Measurements from ENCODE around the gene APBB1IP. TPM values are rescaled to one million over a fixed set of nuclear protein-coding genes. Genes with fewer than 3 reads are reported as not detected.

The APBB1IP gene
- total RNA-seq, 1 experiment from 2014 or later, result not detected

DNA sequence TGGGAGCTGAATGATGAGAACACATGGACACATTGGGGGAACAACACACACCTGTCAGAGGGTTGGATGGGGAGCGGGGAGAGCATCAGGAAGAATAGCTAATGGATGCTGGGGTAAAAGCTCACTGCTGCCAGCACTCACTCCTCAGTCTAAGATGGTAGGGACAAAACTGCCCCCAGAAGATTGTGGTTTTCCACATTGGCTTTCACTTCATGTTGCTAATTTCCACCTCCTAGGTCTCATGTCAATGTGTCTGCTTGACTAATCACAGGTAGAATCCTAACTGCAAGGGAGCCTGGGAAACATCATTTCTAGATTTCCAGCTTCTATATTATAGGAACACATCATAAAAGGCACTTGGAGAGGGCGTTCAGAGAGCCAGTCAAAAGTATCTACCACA lies 22.6 kb downstream of the APBB1IP start:
- Histone ChIP-seq H3K27me3 (ENCODE audit: insufficient read depth, low read length) (no peaks in the 10 kb centered on the region), H3K79me1 (ENCODE audit: insufficient read depth, low read depth, low read length, poor library complexity, severe bottlenecking) (no peaks in the 10 kb centered on the region), H2BK15ac (ENCODE audit: low read depth, low read length) (no peak overlapping the region), H4K8ac (replicated peaks; ENCODE audit: insufficient read length, low read depth, low read length) (no peak overlapping the region), H2AFZ (ENCODE audit: low read length) (no peak overlapping the region), H3K4me2 (ENCODE audit: insufficient read depth, insufficient read length, low read length) (no peak overlapping the region), H3T11ph (ENCODE audit: low read length) (no peak overlapping the region), H3K4me1 (ENCODE audit: insufficient read depth, low read length) (no peaks in the 10 kb centered on the region), H3K23ac (ENCODE audit: insufficient read length, low read depth, low read length) (no peak overlapping the region), H3K9ac (ENCODE audit: extremely low read depth, insufficient read length, low read length) (no peak overlapping the region), H4K91ac (ENCODE audit: insufficient read length, low read depth, low read length) (no peak overlapping the region), H2AK5ac (ENCODE audit: insufficient read length, low read length) (no peak overlapping the region), H4K5ac (ENCODE audit: insufficient read length, low read depth, low read length) (no peak overlapping the region), H2BK120ac (ENCODE audit: low read depth, low read length, poor library complexity, severe bottlenecking) (no peak overlapping the region), H4K20me1 (ENCODE audit: control insufficient read depth, insufficient read depth, insufficient read length) (no peaks in the 10 kb centered on the region), H3K14ac (ENCODE audit: insufficient read depth, low read length) (no peak overlapping the region), H3K9me3 (ENCODE audit: control insufficient read depth, low read depth, low read length) (no peaks in the 10 kb centered on the region), H2BK20ac (ENCODE audit: low read depth, low read length, poor library complexity, severe bottlenecking) (no peak overlapping the region), H3K4ac (ENCODE audit: low read depth, low read length) (no peak overlapping the region), H3K56ac (ENCODE audit: insufficient read length, low read depth, low read length) (no peak overlapping the region), H3K27ac (ENCODE audit: insufficient read length, low read depth, low read length) (no peak overlapping the region), H3K23me2 (ENCODE audit: insufficient read length, low read depth, low read length, poor library complexity, severe bottlenecking) (no peaks in the 10 kb centered on the region), H3K79me2 (ENCODE audit: insufficient read depth, low read length) (no peaks in the 10 kb centered on the region), H3K18ac (ENCODE audit: insufficient read length, low read depth, low read length) (no peak overlapping the region), H2BK5ac (ENCODE audit: insufficient read length, low read length) (no peak overlapping the region), H2BK12ac (ENCODE audit: insufficient read length, low read depth, low read length) (no peak overlapping the region)
- Mint-ChIP-seq H3K27me3 (ENCODE audit: low read depth) (no peaks in the 10 kb centered on the region; the same call in 1 of the 2 replicates), H3K4me1 (no peaks in the 10 kb centered on the region), H3K4me3 (no peak overlapping the region), H3K27ac (peak overlapping the region in 1 of 3 experiments; percentile 26; a peak in 1 of 7 replicates), H3K36me3 (ENCODE audit: insufficient read depth in 1 of 3, low read depth in 3 of 3) (no peaks in the 10 kb centered on the region), H3K9me3 (peaks cover 0 to 2% of the 10 kb centered on the region in 2 experiments; a peak in 1 of 5 replicates)
- DNase-seq, result no peak
- WGBS (ENCODE audit: extremely low coverage, insufficient read length, low lambda C conversion rate), result no CpG with 5 or more reads among the region's 2 CpGs
- no peak for TF ChIP-seq CTCF (conservative IDR thresholded peaks at IDR 0.05)

Measured in H9 (cell line).